Measurements from ENCODE around the gene CALML3. TPM values are rescaled to one million over a fixed set of nuclear protein-coding genes. Genes with fewer than 3 reads are reported as not detected.

The CALML3 gene
- total and polyA plus RNA-seq, 2 of the 8 experiments (the other 6 are each of a cell fraction or from before 2014, with no cell fraction given) = not detected

DNA sequence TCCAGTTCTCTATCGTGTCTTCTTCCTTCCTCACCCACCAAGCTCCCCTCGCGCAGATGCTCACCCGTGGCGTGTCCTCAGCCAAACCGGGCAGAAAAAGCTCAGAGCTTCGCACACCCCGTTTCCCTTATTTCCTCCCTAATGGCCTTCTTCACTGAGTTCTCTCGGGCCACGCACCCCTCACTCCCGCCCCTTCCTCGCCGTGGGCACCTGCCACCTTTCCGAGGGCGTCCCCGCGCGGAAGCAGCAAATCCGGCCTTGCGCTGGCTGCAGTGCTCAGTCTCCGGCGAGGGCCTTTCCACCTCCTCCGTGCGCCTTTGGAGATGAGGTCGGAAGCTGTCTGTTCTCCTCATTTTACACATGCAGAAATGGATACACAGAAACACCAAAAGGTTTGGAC is 12.4 kb upstream of the CALML3 start:
- no peak overlapping the region for H4K5ac ChIP-seq (ENCODE audit: insufficient read length, low read depth, low read length)
- 0 out of 2 replicates have a peak overlapping the region, but pooled peaks have one; percentile 27 for H2BK12ac ChIP-seq (ENCODE audit: low read depth, low read length)
- H3K18ac ChIP-seq (ENCODE audit: extremely low read depth, low read length) = no peak overlapping the region; the same call in 1 of the 2 replicates
- H3K4me3 ChIP-seq (ENCODE audit: extremely low read depth in 1 of 4, insufficient read depth in 2 of 4, low read depth in 3 of 4, low read length in 4 of 4) = no peak overlapping the region
- no peaks in the 10 kb centered on the region for H3K27me3 ChIP-seq (replicated peaks in 1 of 4; ENCODE audit: control insufficient read depth in 3 of 4, extremely low read depth in 1 of 4, insufficient read depth in 3 of 4, low read length in 3 of 4)
- H3K79me2 ChIP-seq (ENCODE audit: control insufficient read depth in 1 of 2, insufficient read depth in 2 of 2, low read length in 2 of 2) = no peaks in the 10 kb centered on the region
- no peak overlapping the region for H4K91ac ChIP-seq (replicated peaks; ENCODE audit: insufficient read length, low read length)
- H2BK5ac ChIP-seq (ENCODE audit: low read depth, low read length) = no peak overlapping the region; the same call in 1 of the 2 replicates
- DNase-seq (ENCODE audit: low read depth in 1 of 2, low spot score in 2 of 2) (no peak), FAIRE-seq (no peak)
- no peak for TF ChIP-seq ZNF274 (IDR thresholded peaks at IDR 0.05; ENCODE audit: borderline replicate concordance, extremely low read depth, low read length)
- TF ChIP-seq MAFK (IDR thresholded peaks at IDR 0.05; ENCODE audit: low read depth, low read length) = no peak
- TF ChIP-seq RXRA (IDR thresholded peaks at IDR 0.05; ENCODE audit: insufficient read depth, low read depth, low read length) = no peak
- no peak for TF ChIP-seq SIRT6 (IDR thresholded peaks at IDR 0.05; ENCODE audit: low read length)
- TF ChIP-seq EZH2 (IDR thresholded peaks at IDR 0.05; ENCODE audit: low read depth, low read length, severe bottlenecking) = no peak
- no peak for TF ChIP-seq TBP (IDR thresholded peaks at IDR 0.05; ENCODE audit: low read depth, low read length)
- no peak for TF ChIP-seq POLR2A (IDR thresholded peaks at IDR 0.05; ENCODE audit: control extremely low read depth in 1 of 2, low read depth in 2 of 2, low read length in 2 of 2)
- no peak for TF ChIP-seq HDAC2 (IDR thresholded peaks at IDR 0.05; ENCODE audit: borderline replicate concordance in 1 of 2, low read depth in 2 of 2, low read length in 2 of 2)
- no peak for TF ChIP-seq FOSL1 (IDR thresholded peaks at IDR 0.05; ENCODE audit: insufficient read depth, low read depth, low read length)
- no peak for TF ChIP-seq JUN (IDR thresholded peaks at IDR 0.05; ENCODE audit: low read depth, low read length)
- no peak for TF ChIP-seq YY1 (IDR thresholded peaks at IDR 0.05; ENCODE audit: low read depth, low read length)
- TF ChIP-seq GABPA (IDR thresholded peaks at IDR 0.05; ENCODE audit: borderline replicate concordance, insufficient read depth, low read length) = no peak
- TF ChIP-seq, protein P1, sequence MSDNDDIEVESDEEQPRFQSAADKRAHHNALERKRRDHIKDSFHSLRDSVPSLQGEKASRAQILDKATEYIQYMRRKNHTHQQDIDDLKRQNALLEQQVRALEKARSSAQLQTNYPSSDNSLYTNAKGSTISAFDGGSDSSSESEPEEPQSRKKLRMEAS (IDR thresholded peaks at IDR 0.05) = no peak
- ChIA-PET CTCF (ENCODE audit: partially characterized antibody) (interaction anchor here (0.6 to 1.4 kb wide), 3 partner anchors 110 to 259 kb away, joined by 3 read pairs; no protein-coding TSS in a partner anchor), POLR2A (ENCODE audit: partially characterized antibody) (interaction anchor here (0.7 kb wide), 1 partner anchor 68 kb away, joined by 3 read pairs; no protein-coding TSS in a partner anchor)
- H3K23ac ChIP-seq (ENCODE audit: insufficient read length) = no peak overlapping the region
- no peak overlapping the region for H3K56ac ChIP-seq (replicated peaks; ENCODE audit: insufficient read length, low read depth, low read length)
- no peaks in the 10 kb centered on the region for H3K36me3 ChIP-seq (ENCODE audit: control insufficient read depth in 2 of 4, insufficient read depth in 4 of 4, low read length in 3 of 4)
- H3K4me2 ChIP-seq (ENCODE audit: insufficient read depth in 1 of 2, low read depth in 2 of 2, low read length in 2 of 2) = no peak overlapping the region
- H3K9me3 ChIP-seq (ENCODE audit: insufficient read depth in 2 of 2, low read depth in 1 of 2, low read length in 1 of 2) = no peaks in the 10 kb centered on the region
- no peak overlapping the region; the same call in 1 of the 2 replicates for H2BK20ac ChIP-seq (ENCODE audit: low read length)
- no peak overlapping the region for H3K9ac ChIP-seq (replicated peaks in 1 of 4; ENCODE audit: extremely low read depth in 1 of 4, low read depth in 3 of 4, low read length in 3 of 4)
- H4K8ac ChIP-seq (ENCODE audit: extremely low read depth, insufficient read depth, low read length) = no peak overlapping the region
- no peaks in the 10 kb centered on the region for H3K23me2 ChIP-seq (ENCODE audit: low read depth, low read length)
- H2AFZ ChIP-seq (ENCODE audit: low read length) = no peak overlapping the region
- H3K79me1 ChIP-seq (ENCODE audit: low read depth, low read length) = no peaks in the 10 kb centered on the region
- WGBS, 2 experiments (ENCODE audit: extremely low coverage in 1 of 2, insufficient coverage in 1 of 2, insufficient read length in 1 of 2, insufficient replicate concordance in 2 of 2, low coverage in 1 of 2, low lambda C conversion rate in 2 of 2, missing lambda C conversion rate in 1 of 2) = 92% methylated on average over 25 of the region's 25 CpGs; no CpG with 5 or more reads in 1 of the 2 experiments
- no peak overlapping the region for H3K14ac ChIP-seq (ENCODE audit: insufficient read length)
- peaks cover 0 to 3% (median 0%) of the 10 kb centered on the region in 4 experiments; a peak in 1 of 7 replicates for H3K4me1 ChIP-seq (replicated peaks in 1 of 4; ENCODE audit: control insufficient read depth in 3 of 4, insufficient read depth in 4 of 4, low read length in 3 of 4)
- no peak overlapping the region for H2BK120ac ChIP-seq (replicated peaks; ENCODE audit: low read depth, low read length)
- H3K27ac ChIP-seq (ENCODE audit: low read depth, low read length) = no peak overlapping the region
- H4K20me1 ChIP-seq (replicated peaks in 1 of 2; ENCODE audit: control insufficient read depth in 1 of 2, insufficient read depth in 2 of 2, low read length in 2 of 2) = no peaks in the 10 kb centered on the region
- no peak overlapping the region for H3K4ac ChIP-seq (replicated peaks; ENCODE audit: insufficient read length, low read depth, low read length)
- no peak overlapping the region for H2AK5ac ChIP-seq (ENCODE audit: low read depth, low read length)
- H2BK15ac ChIP-seq (ENCODE audit: low read length) = no peak overlapping the region

Measured in H1 (cell line).